GM18867 (cell line): ENCODE data around the gene MBD6.
A peak's percentile ranks its signal among the peaks of the same experiment; 100 is the strongest.
"Not testable (repeated sequence)": the region's sequence is repeated elsewhere in the genome, so short reads cannot be mapped to it uniquely, and the experiment has no call there.

Source experiments
- ATAC-seq: cut with Tn5 transposase; IDR thresholded peaks from one replicate; pipeline ENCODE4 v1.9.1; 2021; ENCODE audit warnings: mild to moderate bottlenecking, moderate library complexity; ENCODE audit not compliant: unreplicated experiment

Gene MBD6

DNA sequence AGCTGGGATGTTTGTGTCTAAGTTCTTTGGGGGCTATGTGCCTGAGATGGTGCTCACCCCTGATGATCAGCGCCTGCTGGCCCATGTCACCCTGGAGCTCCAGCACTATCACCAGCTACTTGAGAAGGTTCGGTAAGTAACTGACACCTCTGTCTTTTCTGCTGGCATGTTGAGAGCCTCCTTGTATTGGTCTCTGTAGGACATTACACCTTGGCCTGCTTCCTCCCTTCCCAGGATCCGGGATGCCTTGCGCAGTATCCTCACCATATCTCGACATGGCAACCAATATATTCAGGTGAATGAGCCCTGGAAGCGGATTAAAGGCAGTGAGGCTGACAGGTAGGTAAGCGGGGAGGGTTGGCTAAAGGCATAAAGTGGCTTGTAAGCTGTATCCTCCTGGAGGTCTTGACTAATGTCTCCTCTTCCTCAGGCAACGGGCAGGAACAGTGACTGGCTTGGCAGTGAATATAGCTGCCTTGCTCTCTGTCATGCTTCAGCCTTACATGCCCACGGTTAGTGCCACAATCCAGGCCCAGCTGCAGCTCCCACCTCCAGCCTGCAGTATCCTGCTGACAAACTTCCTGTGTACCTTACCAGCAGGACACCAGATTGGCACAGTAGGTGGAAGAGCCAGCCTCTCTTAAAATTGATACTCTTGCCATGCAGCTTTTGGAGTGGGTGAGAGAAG lies 7.8 kb upstream of the MBD6 start:
- ATAC-seq, result no peak

DNA sequence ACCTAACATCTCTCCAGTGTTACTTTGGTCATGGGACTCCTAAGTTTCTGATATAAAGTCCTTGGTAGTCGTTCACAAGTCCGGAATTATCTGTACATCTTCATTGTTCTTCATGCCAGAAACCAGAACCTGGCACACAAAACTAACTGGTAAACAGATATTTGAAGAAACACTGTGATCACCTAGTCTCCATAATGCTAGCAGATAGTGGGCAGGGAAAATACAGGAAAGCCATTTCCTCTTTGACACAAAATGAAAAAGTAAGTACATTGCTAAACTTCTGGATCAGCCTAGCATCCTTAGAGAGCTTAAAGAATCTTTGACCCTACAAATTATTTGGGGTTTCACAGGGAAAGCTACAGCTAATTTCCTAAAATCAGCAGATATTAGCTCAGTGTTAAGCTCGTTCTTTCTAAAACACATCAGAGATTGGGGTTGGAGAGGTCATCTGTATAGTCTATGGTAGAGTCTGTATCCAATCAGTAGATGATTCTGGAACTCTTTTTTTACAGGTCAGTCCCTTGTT lies 7.2 kb upstream of the MBD6 start:
- ATAC-seq, result no peak

DNA sequence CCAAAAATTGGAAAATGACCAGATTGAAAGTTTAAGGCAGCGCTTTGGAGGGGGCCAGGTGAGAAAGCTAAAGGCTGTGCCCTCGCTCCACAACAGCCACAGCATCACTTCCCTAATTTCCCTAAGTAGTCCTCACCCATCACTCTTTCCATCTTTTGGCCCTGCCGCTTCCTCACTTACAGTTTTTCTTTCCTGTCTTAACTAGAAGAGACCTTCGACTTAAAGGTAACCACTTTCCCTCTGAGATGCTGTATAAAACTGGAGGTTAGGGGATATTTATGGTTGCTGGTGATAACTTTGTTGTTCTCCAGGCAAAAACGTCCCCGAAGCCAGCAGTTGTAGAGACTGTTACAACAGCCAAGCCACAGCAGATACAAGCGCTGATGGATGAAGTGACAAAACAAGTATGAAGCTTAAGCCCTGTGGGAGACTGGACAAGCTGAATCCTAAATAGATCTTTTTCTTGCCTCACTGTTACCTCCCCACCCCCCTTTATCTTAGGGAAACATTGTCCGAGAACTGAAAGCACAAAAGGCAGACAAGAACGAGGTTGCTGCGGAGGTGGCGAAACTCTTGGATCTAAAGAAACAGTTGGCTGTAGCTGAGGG lies 6.6 kb upstream of the MBD6 start:
- no peak for ATAC-seq

DNA sequence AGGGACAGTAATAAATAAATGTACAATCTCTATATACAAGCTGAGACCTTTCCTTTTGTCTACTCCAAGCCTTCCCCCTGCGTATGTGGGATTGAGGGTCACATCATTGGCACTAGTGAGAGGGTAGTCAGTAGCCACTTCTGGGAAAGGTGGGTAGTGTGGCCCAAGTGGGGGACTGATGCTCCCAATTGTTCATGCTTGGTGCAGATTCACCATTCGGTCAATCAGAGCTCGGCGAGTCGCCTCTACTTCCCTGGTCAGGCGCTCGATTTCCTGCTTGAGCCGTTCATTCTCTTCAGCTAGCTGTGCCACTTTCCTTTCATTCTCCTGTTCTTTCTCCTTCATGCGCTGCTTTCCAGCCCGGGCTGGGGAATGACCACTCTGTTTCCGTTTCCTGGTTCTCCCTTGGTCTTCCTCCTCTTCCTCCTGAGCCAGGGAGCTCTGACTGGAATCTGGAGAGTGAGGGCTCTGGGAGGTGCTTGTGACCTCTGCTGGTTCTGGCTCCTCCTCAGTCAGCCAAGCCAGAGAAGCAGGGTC lies 5.9 kb upstream of the MBD6 start:
- no peak for ATAC-seq

DNA sequence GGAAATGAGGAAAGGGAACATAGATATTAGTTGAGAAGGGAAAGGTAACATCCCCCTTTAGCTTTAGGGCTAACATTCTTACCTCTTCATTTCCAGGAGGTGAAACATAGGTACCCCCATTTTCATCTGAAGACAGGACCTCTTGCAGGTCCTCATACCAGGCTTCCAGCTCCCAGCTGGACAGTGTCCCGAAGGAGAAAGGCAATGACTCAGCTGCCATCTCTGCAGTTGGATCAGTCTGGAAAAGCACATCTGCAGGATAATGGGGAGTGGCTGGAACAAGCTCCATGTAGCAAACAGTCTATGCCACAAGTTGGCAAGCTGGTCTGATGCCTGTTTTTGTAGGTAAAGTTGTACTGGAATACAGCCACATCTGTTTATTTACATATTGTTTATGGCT lies 5.4 kb upstream of the MBD6 start:
- ATAC-seq, result no peak

DNA sequence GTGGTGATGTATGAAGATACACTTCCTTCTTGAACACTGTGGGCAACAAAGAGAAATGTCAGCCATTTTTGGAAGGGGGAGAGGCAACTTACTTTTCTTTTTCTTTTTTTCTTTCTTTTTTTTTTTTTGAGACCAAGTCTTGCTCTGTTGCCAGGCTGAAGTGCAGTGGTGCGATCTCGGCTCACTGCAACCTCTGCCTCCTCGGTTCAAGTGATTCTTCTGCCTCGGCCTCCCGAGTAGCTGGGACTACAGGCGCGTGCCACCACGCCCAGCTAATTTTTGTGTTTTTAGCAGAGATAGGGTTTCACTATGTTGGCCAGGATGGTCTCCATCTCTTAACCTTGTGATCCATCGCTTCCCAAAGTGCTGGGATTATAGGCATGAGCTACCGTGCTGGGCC lies 4.9 kb upstream of the MBD6 start:
- not testable (repeated sequence) for ATAC-seq

DNA sequence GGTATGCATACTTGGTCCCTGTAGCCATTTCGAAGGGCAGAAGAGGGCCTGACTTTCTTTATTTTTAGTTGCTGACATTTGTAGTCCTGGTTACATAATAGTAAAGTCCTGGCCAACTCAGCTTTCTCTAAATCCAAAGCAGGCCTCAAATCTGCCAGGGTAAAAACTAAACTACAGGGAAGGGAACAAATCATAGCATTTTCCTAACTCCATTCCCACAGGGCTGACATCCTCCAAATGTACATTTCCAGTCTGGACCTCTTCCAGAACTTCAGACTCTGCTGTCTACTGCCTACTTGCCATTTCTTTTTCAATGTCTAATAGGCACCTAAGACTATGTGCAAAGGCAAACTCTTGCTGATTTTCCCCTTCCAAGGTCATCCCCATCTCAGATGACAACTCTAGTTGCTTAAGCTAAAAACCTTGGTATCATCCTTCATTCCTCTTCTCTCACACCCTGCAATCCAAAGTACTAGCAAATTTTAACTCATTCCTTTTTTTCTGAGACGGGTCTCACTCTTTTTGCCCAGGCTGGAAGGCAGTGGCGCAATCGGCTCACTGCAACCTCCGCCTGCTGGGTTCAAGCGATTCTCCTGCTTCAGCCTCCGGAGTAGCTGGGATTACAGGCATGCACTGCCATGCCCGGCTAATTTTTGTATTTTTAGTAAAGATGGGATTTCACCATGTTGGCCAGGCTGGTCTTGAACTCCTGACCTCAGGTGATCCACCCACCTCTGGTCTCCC lies 4.3 kb upstream of the MBD6 start:
- no peak for ATAC-seq

DNA sequence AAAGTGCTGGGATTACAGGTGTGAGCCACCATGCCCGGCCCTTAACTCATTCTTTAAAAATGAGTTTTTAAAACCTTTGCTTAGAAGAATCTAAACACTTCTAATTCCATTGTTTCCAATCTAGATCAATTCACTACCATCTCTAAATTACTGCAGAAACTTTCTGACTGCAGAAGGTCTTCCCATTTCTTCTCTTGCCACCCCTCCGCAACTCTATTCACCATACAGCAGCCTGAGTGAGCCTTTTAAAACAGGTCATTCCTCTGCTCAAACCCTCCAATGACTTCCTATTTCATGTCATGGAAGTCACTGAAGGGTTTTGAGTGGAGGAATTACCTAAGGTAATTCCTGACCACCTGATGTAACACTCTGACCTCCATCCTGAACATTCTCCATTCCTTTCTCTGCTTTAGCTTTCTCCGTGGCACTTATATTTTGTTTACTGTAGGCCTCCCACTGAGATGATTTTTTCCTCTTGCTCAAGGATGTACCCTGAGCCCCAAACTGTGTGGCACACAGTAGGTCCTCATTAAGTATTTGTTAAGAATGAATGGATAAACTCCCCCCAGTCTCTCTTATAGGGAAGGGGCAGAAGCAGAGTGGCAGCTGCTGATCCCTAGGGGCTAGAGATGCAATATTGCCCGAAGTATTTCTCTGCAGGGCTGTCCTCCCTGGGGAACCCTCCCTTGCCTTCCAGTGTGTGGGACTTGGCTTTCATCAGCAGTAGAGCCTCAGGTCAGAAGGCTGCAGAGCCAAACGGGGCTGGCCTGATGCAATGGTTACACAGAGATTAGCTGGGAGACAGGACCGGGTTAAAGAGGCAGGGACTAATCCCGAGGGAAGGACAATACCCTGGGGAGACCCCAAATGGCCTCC lies 3.5 kb upstream of the MBD6 start:
- no peak for ATAC-seq

DNA sequence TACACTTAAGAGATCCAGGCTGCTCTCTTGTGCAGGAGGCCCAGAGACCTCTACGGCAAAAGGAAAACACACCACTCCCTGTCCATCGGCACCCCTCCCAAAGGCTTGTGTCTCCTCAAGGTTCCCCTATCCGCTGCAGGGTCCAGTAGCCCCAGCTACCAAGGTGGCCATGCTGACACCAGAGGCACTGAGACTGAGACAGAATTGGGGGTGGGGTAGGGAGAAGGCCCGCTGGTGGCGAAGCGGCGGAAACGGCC lies 2.9 kb upstream of the MBD6 start:
- ATAC-seq, result peak; percentile 5

DNA sequence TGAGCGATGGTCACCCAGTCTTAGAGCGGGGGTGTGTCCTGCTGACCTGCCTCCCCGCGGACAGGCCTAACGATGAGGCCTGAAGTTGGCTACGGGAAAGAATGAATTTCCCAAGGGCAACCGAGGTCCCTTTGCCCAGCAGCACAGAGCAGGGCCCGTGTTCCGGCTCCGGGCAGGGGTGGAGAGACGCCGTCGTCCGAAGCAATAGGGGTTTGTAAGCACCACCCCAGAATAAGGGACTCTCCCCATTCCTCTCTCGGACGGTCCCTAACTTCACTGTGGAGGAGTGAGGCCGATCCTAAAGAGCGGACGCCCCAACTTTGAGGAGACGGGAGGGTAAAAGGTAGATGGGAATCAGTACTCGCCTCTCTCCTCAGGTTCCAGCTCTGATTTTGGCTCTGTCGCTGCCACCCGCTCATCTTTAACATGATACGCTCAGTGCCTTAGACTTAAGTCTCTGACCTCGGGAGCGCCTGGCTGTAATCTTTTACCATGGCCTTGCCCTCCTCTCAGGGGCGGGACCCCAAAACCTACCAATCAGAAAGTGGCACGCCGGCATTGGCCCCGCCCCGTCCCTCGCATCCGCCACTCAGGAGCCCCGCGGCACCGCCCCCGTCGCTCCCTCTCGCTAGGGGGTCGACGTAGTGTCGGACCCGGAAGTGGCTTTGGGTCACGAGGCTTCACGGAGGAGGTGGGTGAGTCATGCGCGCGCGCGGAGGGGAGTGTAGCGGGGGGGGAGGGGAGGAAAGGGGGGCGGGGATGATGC lies 2.4 kb upstream of the MBD6 start, which contains the start of gene DDIT3:
Gene DDIT3, minus strand, starts transcription at position 462 of the 766 bp plus-strand sequence. CDS start 3,108 bp downstream, outside the sequence.
- peak; percentile 63 for ATAC-seq

DNA sequence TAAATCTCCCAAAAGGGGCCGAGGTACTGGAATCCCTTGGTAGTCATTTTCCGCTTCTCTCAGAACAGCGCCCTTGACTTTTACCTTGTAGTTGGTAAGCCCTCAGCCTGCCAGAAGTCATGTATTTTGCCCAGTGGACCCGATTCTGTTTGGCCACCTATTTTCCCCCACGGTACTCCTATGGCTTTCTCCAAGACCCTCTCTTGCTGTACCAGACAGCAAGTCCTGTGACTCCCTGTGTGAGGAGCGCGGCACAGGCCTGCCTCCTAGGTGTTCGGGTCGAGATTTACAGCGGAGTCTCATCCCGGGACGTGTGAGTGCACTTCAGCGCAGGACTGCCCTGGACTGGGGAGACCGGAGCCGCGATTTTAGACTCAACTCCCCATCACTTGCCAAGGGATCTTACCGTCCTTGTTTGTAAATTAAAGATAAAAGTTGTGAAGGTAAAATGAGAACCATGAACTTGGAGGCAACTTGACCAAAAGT lies 1.1 kb upstream of the MBD6 start:
- no peak for ATAC-seq

DNA sequence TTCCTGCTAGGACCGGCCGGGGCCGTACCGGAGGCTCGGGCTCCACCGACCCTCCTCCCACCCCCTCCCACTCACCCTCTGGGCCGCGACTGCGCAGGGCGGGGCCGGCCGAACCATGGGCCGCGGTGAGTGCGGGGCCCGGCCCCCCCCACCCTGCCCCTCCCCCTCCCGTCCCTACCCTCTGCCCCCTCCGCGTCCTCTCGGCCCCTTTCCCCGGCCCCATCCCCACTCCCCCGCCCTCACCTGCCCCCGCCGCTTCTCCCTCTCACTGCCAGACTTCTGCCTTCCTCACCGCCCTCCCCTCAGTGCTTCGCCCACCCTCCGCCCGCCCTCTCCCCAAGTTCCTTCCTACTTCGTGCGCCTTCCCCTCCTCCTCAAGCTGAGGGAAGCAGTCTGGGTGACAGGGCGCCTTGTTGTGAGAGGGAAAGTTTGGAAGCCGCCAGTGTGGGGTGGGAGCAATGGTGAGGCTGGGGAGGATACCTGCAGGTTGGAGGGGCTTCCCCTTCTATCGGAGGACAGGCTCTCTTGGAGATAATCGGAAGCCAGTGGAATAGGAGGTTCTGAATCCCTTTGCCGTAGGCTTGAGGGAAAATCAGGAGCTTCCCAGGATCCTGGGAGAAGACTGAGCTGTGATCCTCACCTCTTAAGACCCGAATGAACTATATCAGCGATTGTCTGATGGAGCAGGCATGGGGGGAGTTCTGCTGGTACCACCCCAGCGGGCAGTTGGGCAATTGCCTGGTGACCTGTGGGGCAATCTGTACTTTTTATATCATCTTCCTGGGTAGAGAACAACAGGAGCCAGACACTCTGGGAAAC lies 472 bp downstream of the MBD6 start:
- ATAC-seq, result no peak

DNA sequence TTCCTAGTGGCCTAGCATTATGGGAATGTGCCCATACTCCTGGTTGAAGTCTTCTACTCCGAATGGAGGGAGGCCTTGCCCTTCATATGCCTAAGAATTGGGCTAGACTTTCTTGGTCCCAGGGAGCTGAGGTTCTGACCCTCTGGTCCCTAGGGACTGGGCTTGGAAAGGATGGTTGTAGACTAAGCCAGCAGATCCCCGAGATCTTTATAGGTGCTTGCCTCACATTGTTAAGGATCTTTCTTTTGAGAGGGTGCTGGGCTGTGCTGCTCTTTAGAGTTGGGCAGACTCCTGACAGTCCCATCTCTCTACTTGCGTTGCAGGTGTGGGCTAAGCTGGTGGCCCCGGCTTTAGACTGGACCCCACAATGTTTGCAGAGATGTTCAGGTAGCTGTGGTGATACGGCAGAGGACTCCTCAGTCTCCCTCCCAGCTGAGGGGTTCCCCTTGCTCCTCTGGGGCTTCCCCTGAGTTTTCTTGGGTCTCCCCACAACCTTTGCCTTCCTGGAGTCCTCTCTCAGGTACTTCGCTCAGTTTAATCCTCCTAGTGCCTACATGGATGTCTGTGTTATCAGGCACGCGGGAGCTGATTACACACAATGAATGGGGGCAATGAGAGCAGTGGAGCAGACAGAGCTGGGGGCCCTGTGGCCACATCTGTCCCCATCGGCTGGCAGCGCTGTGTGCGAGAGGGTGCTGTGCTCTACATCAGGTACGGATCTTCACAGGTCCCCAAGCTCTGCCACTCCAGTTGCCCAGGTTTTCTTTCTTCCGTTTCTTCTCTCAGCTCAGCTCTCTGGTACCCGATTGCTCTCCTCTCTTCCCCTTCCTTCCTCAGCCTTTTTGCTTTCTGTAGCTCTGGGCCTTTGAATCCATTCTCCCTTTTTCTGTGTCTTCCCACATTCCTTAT lies 1.3 kb downstream of the MBD6 start:
- no peak for ATAC-seq

DNA sequence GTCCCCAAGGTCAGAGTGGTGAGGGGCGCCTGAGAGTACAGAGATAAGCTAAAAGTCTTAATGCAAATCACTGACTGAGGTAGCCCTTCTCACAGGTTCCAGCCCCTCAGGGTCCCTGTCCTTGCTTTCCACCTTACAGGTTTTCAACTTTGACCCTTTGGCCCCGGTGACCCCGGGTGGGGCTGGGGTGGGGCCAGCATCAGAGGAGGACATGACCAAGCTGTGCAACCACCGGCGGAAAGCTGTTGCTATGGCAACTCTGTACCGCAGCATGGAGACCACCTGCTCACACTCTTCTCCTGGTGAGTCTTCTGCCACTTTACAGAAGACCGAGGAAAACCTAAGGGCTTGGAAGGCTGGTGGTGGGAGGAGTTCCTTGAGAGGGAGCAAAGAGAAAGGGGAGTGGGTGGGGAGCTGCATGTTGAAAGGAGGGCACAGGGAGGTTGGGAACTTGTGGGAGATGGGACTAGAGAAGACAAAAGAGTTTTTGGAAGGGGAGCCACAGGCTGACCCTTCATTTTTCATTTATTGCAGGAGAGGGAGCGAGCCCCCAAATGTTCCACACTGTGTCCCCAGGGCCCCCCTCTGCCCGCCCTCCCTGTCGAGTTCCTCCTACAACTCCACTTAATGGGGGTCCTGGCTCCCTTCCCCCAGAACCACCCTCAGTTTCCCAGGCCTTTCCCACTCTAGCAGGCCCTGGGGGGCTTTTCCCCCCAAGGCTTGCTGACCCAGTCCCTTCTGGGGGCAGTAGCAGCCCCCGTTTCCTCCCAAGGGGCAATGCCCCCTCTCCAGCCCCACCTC lies 2.4 kb downstream of the MBD6 start:
- ATAC-seq, result no peak

DNA sequence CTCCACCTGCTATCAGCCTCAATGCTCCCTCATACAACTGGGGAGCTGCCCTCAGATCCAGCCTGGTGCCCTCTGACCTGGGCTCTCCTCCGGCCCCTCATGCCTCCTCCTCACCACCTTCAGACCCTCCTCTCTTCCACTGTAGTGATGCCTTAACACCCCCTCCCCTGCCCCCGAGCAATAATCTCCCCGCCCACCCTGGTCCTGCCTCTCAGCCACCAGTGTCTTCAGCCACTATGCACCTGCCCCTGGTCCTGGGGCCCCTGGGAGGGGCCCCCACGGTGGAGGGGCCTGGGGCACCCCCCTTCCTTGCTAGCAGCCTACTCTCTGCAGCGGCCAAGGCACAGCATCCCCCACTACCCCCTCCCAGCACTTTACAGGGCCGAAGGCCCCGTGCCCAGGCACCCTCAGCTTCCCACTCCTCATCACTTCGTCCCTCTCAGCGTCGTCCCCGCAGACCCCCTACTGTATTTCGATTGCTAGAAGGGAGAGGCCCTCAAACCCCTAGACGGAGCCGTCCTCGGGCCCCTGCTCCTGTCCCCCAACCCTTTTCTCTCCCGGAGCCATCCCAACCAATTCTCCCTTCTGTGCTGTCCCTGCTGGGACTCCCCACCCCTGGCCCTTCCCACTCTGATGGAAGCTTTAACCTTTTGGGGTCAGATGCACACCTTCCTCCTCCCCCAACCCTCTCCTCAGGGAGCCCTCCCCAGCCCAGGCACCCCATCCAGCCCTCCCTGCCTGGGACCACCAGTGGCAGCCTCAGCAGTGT lies 3.2 kb downstream of the MBD6 start:
- no peak for ATAC-seq

DNA sequence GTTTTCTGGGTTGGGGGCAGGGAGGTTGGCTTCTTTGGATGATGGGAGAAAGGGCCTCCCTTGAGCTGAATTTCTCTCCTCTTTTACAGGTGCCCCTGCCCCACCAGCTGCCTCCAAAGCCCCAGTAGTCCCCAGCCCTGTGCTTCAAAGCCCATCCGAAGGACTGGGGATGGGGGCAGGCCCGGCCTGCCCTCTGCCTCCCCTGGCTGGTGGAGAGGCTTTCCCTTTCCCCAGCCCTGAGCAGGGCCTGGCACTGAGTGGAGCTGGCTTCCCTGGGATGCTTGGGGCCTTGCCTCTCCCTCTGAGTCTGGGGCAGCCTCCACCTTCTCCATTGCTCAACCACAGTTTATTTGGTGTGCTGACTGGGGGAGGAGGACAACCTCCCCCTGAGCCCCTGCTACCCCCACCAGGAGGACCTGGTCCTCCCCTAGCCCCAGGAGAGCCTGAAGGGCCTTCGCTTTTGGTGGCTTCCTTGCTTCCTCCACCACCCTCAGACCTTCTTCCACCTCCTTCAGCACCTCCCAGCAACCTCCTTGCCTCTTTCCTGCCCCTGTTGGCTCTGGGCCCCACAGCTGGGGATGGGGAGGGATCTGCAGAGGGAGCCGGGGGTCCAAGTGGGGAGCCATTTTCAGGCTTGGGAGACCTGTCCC lies 4.0 kb downstream of the MBD6 start:
- ATAC-seq, result no peak
